ENCODE results near the gene AK5.
A peak's percentile ranks its signal among the peaks of the same experiment; 100 is the strongest.
"Not testable (repeated sequence)": the region's sequence is repeated elsewhere in the genome, so short reads cannot be mapped to it uniquely, and the experiment has no call there.

Gene AK5

DNA sequence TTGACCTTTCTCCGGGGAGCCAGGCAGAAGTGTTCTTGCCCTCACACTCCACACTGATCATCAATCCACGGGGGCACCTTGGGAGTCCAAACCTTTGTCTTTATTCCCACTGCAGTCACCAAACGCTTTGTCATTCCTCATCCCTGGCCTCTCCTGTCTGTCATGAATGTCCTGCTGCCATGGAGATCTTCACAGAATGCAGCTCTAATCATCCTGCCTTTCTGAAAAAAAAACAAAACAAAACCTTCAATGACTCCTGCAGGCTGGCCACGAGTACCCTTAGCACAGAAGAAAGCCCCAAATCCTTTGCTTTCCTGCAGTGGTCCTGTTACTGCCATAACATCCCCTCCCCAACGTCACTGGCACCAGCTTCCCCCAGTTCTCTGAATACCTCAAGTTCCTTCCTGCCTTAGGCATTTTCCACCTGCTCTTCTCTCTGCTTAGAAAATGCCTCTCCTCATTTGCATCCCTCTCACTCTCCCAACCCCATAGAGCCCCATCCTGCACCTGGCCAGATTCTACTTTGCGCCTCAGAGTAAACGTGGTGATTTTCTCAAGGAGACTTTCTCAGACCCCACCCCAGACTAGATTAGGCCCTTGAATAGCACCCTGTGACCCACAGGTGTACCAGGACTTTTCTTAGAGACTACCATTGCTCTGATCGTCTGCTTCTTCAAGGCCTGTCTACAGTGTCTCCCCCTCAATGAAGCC lies 131.2 kb downstream of the AK5 start:
- H3K27ac Mint-ChIP-seq: peak overlapping the region; percentile 10
- H3K27me3 Mint-ChIP-seq: no peaks in the 10 kb centered on the region
- no peaks in the 10 kb centered on the region for H3K9me3 Mint-ChIP-seq (ENCODE audit: low read depth)
- H3K36me3 Mint-ChIP-seq: peaks cover 38% of the 10 kb centered on the region
- H3K4me3 Mint-ChIP-seq: no peak overlapping the region
- H3K4me1 Mint-ChIP-seq (ENCODE audit: low read depth): peaks cover 19% of the 10 kb centered on the region

DNA sequence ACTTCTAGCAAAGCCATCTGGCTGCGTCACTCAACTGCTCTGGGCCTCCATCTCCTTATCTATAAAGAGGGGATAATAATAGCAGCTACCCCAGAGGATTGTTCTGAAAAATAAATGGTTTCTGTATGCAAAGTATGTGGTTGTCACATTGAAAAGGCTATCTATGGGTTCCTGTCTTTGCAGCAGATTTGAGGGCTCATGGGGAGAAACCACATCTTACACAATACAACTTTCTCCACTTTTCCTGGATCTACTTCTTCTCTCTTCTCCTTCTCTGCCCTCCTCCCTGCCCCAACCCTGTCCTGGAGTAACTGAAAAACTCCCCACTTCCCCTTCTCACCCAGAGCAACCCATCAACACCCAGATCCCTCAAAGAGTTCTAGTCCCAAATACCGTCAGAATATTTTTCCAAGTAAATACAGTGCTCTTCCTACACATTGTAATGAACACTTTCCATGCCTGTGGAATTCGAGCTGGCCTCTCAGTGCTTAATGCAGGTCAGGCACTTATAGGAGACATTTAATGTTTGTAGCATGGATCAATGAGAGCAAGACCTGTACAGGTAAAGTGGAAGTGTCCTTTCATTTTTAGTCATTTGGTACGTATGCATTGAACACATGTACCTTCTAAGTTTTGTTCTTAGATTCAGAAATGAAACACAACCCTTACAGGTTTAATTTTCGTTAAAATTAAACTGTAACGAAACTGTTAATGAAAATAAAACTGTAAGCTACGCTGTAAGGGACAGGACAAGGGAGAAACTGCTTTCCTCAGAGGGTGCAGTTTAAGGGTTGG lies 131.9 kb downstream of the AK5 start:
- Mint-ChIP-seq H3K4me3 (no peak overlapping the region), H3K9me3 (ENCODE audit: low read depth) (no peaks in the 10 kb centered on the region), H3K27ac (no peak overlapping the region), H3K4me1 (ENCODE audit: low read depth) (peaks cover 22% of the 10 kb centered on the region), H3K36me3 (peaks cover 42% of the 10 kb centered on the region), H3K27me3 (no peaks in the 10 kb centered on the region)

DNA sequence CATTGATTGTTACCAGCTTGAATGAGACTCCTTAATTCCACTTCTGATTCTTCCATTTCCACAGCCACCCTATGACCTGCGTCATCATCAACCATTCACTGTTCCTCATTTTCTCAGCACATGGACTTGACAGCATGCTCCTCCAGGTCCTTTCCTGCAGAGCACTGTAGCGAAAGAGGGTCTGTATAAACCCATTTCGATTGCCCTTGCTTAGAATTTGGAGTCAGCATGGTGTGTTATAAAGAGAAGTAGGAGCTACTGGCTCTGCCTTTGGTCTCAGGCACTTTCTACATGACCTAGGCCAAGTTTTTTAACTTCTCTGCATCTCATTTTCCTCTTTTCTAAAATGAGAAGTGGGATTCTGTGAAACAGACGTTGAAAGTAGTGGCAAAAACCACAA lies 133.8 kb downstream of the AK5 start:
- no peaks in the 10 kb centered on the region for H3K9me3 Mint-ChIP-seq (ENCODE audit: low read depth)
- peaks cover 45% of the 10 kb centered on the region for H3K36me3 Mint-ChIP-seq
- H3K4me1 Mint-ChIP-seq (ENCODE audit: low read depth): peaks cover 37% of the 10 kb centered on the region
- H3K27ac Mint-ChIP-seq: no peak overlapping the region
- no peak overlapping the region for H3K4me3 Mint-ChIP-seq
- H3K27me3 Mint-ChIP-seq: no peaks in the 10 kb centered on the region

DNA sequence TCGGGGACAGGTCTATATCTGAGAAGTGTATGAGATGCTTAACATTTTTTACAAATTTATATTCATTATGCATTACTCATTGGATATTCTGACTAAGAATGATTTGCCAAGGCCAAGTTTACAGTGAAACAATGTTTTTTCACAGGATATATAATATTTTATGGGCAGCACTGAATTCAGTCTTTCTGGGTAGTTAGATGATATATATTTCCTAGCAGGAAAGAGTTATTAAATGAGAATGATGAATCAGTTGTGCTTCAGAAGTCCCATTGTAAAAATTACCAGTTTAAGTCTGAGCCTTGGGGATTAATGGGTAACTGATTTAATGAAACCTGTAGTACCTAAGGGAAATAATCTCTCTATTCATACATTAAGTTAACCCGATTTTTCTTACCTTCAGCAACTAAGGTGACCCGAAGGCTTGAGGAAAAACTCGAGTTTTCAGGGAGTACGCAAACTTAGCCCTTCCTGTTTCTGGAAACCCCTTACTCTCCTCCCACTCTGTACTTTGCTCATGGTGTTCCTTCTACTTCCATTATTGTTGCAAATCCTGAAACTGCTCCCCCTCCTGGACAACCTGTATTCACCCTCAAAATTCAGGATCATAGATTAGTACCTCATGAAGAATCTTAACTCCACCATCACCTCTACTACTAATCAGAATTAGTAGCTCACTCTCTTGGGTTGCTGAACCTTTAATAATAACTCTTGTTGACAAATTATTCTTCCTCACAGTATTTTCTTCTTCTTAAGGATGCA lies 135.1 kb downstream of the AK5 start:
- peaks cover 50% of the 10 kb centered on the region for H3K4me1 Mint-ChIP-seq (ENCODE audit: low read depth)
- no peaks in the 10 kb centered on the region for H3K27me3 Mint-ChIP-seq
- H3K4me3 Mint-ChIP-seq: no peak overlapping the region
- H3K36me3 Mint-ChIP-seq: peaks cover 42% of the 10 kb centered on the region
- no peak overlapping the region for H3K27ac Mint-ChIP-seq
- H3K9me3 Mint-ChIP-seq (ENCODE audit: low read depth): no peaks in the 10 kb centered on the region

DNA sequence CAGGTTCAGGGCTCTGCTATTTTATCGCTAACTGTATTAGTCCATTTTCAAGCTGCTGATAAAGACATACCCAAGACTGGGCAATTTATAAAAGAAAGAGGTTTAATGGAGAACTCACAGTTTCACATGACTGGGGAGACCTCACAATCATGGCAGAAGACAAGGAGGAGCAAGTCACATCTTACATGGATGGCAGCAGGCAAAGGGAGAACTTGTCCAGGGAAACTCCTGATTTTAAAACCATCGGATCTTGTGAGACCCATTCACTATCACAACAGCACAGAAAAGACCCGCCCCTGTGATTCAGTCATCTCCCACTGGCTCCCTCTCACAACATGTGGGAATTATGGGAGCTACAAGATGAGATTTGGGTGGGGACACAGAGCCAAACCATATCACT lies 136.2 kb downstream of the AK5 start:
- Mint-ChIP-seq H3K36me3 (peaks cover 42% of the 10 kb centered on the region), H3K4me1 (ENCODE audit: low read depth) (peaks cover 50% of the 10 kb centered on the region)
- not testable (repeated sequence) for H3K27ac Mint-ChIP-seq; H3K9me3 Mint-ChIP-seq (ENCODE audit: low read depth); H3K4me3 Mint-ChIP-seq; H3K27me3 Mint-ChIP-seq

DNA sequence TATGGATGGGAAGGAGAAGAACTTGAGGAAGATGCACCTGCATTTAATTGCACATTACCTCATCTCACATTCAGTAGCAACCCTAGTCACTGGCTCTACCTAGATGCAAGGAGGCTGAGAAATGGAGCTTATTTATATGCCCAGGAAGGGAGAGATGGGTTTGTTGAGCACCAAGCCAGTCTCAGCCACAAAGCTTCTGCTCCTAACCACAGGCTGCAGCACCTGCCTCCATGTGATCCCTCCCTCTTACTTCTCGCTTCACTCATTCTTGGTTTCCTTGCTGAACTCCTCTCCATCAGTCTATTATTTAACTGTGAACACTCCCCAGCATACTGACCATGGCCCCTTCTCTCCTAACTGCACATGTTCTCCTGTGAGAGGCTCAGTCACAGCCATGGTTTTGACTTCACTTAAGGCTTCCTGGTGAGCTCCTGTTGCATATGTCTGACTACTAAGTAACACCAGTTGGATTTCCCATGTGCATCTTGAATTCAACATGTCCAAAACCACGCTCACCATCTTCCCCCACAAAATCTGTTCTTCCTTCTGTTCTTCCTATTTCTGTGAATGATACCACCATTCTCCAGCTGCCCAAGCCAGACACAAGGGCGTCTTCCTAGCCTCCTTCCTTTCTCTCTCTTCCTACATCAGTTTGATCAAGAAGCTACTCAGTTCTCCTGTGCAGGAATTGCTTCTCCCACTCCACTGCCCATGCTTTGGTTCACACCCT lies 139.8 kb downstream of the AK5 start:
- peaks cover 52% of the 10 kb centered on the region for H3K4me1 Mint-ChIP-seq (ENCODE audit: low read depth)
- no peaks in the 10 kb centered on the region for H3K27me3 Mint-ChIP-seq
- H3K9me3 Mint-ChIP-seq (ENCODE audit: low read depth): peaks cover 3% of the 10 kb centered on the region
- H3K4me3 Mint-ChIP-seq: peak overlapping the region; percentile 18
- H3K36me3 Mint-ChIP-seq: peaks cover 51% of the 10 kb centered on the region
- H3K27ac Mint-ChIP-seq: peak overlapping the region; percentile 72

DNA sequence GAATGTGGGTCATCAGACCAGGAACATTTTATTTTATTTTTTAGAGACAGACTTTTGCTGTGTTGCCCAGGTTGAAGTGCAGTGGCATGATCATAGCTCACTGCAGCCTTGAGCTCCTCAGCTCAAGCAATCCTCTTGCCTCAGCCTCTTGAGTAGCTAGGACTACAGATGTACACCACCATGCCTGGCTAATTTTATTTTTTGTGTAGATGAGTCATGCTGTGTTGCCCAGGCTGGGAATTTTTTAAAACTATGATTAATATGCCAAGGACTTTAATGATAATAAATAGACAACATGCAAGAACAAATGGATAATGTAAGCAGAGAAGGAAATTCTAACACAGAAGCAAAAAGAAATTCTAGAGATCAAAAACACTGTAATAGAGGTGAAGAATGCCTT lies 142.4 kb downstream of the AK5 start:
- Mint-ChIP-seq H3K4me1 (ENCODE audit: low read depth) (peaks cover 44% of the 10 kb centered on the region), H3K9me3 (ENCODE audit: low read depth) (peaks cover 3% of the 10 kb centered on the region), H3K36me3 (peaks cover 35% of the 10 kb centered on the region), H3K27me3 (no peaks in the 10 kb centered on the region), H3K27ac (no peak overlapping the region), H3K4me3 (no peak overlapping the region)

DNA sequence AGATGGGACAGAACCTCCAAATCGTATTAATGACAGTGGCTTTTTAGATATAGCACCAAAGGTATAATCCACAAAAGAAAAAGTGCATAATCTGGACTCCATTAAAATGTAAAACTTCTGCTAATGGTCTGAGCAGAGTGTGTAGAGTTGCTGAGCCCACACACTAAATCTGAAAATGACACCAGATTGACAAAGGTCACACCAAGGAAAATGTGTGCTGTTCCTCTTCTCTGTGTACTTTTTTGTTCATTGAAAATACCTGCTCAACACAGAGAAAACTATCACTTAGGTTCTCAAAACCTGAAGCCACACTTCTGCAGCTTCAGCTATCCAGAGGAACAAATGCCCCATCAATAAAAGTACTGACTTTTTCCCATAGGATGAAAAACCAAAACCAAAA lies 146.2 kb downstream of the AK5 start:
- H3K36me3 Mint-ChIP-seq: peaks cover 18% of the 10 kb centered on the region
- no peak overlapping the region for H3K27ac Mint-ChIP-seq
- no peak overlapping the region for H3K4me3 Mint-ChIP-seq
- peaks cover 12% of the 10 kb centered on the region for H3K4me1 Mint-ChIP-seq (ENCODE audit: low read depth)
- H3K9me3 Mint-ChIP-seq (ENCODE audit: low read depth): peaks cover 3% of the 10 kb centered on the region
- H3K27me3 Mint-ChIP-seq: no peaks in the 10 kb centered on the region

DNA sequence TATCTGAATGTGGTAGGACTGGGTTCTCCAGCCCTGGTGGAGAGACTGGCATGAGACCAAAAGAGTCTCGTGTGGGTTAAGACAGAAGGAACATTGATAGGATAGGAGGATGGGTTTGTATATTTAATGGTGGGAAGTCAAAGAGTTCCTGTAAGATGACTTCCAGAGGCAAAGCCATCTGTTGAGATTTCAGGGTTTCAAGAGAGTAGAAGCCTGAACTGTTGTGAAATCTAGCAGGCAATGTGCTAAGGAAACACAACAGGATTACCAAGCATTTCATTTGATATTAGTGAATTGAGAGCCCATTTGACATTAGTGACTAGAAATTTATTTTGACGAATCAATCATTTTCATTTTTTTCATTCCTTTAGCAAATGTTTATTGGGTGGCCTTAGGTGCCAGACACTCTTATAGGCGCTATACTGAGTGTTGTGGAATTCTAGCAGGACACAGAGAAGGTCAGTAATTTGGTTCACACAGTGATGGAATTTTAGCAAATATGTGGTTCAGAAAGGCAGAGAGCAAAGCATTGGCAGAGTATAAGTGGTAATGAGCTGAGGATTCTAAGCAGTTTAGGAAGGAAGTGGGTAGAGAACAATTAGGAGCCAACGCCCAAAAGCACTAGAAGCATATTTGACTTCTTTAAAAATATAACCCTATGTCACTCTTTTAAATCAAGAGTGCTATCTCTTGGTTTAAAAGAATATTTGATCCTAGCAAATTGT lies 149.3 kb downstream of the AK5 start:
- Mint-ChIP-seq H3K27me3 (no peaks in the 10 kb centered on the region), H3K4me3 (no peak overlapping the region), H3K4me1 (ENCODE audit: low read depth) (peaks cover 16% of the 10 kb centered on the region), H3K9me3 (ENCODE audit: low read depth) (no peaks in the 10 kb centered on the region), H3K27ac (no peak overlapping the region), H3K36me3 (peaks cover 6% of the 10 kb centered on the region)

DNA sequence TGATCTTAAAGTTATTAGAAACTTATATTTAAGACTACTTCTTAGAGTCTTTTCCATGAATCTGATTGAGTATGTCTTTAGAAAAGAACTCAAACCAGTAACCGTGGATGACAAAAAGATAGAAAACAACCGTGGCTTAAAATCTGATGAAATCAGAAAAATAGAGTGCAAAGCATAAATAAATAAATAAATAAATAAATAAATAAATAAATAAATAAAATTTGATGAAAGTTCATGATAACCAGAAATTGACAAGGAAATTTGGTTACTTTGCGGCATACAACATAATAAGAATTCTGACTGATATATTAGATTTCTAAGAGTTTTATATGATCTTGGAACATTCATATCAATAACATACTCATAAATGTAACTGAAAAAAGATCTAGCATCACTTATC lies 152.1 kb downstream of the AK5 start:
- H3K36me3 Mint-ChIP-seq: peaks cover 9% of the 10 kb centered on the region
- H3K9me3 Mint-ChIP-seq (ENCODE audit: low read depth): peaks cover 6% of the 10 kb centered on the region
- no peaks in the 10 kb centered on the region for H3K27me3 Mint-ChIP-seq
- H3K27ac Mint-ChIP-seq: peak overlapping the region; percentile 85
- H3K4me1 Mint-ChIP-seq (ENCODE audit: low read depth): peaks cover 37% of the 10 kb centered on the region
- no peak overlapping the region for H3K4me3 Mint-ChIP-seq

DNA sequence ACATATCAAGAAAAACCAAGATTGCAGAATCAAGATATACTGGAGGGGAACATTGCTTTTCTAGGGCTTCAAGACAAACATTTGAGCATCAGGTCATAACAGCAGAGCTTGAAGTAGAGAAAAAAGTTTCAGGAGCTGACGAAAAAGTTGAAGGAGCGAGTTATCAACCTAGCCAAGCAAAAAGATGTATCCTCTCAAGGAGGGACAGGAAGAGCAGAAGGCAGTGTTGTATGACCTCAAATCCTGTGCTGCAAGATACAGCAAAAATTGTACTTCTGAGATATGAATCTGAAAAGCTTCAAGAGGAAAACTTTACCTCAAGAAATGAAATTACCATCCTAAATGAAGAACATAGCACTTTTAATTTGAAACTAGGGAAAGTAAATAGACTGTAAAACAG lies 153.1 kb downstream of the AK5 start:
- Mint-ChIP-seq H3K4me1 (ENCODE audit: low read depth) (peaks cover 40% of the 10 kb centered on the region), H3K4me3 (peak overlapping the region; percentile 36), H3K9me3 (ENCODE audit: low read depth) (peaks cover 17% of the 10 kb centered on the region), H3K36me3 (peaks cover 19% of the 10 kb centered on the region), H3K27me3 (no peaks in the 10 kb centered on the region), H3K27ac (peak overlapping the region; percentile 85)

DNA sequence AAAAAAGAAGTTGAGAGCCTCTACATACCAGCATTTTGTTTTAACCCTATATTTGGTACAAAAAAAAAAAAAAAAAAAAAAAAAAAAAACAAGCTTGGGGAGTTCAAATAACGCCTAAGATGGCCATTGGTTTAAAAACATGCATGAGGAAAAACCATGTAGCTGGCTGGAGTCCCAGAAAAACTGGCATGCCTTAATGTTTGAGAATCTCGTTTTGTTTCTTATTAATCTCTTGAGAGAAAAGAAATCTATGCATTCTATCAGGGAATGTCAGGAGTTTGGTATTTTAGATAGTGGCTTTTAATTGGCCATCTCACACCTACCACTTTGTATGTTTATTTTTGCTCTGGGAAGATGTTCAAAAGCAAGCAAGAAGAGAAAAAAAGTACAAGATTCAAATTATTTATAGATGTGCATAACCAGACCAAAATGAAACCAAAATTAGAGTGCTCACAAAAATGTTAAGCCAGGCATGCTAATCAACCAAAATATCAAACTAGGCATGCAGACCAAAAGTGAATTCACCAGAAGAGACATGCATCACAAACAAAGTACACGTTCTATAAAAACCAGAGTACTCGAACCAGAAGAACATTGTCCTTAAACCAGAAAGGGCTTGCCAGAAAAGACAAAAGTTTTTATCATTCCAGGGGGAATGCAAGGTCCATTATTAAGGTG lies 156.6 kb downstream of the AK5 start:
- Mint-ChIP-seq H3K36me3 (peaks cover 31% of the 10 kb centered on the region), H3K4me1 (ENCODE audit: low read depth) (peaks cover 45% of the 10 kb centered on the region), H3K27ac (peak overlapping the region; percentile 87), H3K27me3 (no peaks in the 10 kb centered on the region), H3K9me3 (ENCODE audit: low read depth) (peaks cover 30% of the 10 kb centered on the region), H3K4me3 (peak overlapping the region; percentile 79)

DNA sequence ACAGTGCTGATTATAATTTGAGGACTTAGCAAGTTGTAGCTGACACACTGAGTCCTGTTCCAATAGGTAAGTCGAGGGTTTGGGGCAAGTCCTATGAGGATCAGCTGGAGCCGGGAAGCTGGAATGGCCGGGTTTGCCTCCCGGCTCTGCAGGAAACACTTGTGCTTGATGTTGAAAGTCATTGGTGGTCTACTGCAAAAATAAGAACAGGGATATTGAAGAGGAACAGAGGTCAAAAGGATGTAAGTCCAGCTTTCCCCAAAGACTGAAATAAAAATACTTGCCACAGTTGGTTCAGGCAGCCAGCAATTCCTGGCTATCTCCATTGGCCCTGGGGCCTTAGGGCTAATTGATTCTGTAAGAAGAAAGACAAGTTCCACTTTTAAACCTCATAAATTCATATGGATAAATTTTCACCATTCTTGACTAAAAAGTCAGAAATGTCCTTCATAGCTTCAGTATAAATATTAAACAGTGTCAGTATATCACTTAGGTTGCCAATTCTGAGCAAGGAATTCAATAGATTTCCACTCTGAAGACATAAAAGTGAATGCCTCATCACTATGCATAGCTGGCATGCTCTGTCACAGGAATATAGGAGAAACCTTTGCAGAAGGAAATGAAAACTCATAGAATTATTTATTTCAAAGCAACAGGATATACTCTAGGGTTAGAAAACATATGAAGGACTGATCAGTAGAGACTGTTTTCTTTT lies 165.2 kb downstream of the AK5 start:
- H3K4me3 Mint-ChIP-seq: no peak overlapping the region
- no peak overlapping the region for H3K27ac Mint-ChIP-seq
- peaks cover 12% of the 10 kb centered on the region for H3K4me1 Mint-ChIP-seq (ENCODE audit: low read depth)
- H3K9me3 Mint-ChIP-seq (ENCODE audit: low read depth): peaks cover 4% of the 10 kb centered on the region
- peaks cover 16% of the 10 kb centered on the region for H3K36me3 Mint-ChIP-seq
- no peaks in the 10 kb centered on the region for H3K27me3 Mint-ChIP-seq
